DLD1 (cell line): Measurements from ENCODE around the gene EFCAB5.
"Not testable (repeated sequence)": the region's sequence is repeated elsewhere in the genome, so short reads cannot be mapped to it uniquely, and the experiment has no call there.

Experiments used
- in situ Hi-C: cut with HindIII; loops from 2 replicates; pipeline ENCODE4 v1.10.0; 2017; ENCODE audit warnings: low sequenced_read_pairs

The EFCAB5 gene

GRCh38 chr17:29941334-29941733, at the start of gene EFCAB5:
EFCAB5 (plus strand) TSS chr17:29941634; CDS start chr17:29941797, 163 bp downstream.
- in situ Hi-C loops: loop anchor here (25.0 kb wide), 1 partner anchor 279 kb away; no protein-coding TSS in a partner anchor

- in situ Hi-C loops: no loop called here
These were observed 49.2 kb upstream of the EFCAB5 start for GRCh38 chr17:29892201-29892600.

GRCh38 chr17:29897136-29897535, 44.3 kb upstream of the EFCAB5 start:
- in situ Hi-C loops: not testable (repeated sequence)

- in situ Hi-C loops: no loop called here
These were observed 38.0 kb upstream of the EFCAB5 start for GRCh38 chr17:29903471-29903870.

- in situ Hi-C loops: no loop called here
These were observed 36.2 kb upstream of the EFCAB5 start for GRCh38 chr17:29905086-29905878.

- in situ Hi-C loops: no loop called here
These were observed 35.6 kb upstream of the EFCAB5 start for GRCh38 chr17:29905879-29906167.

GRCh38 chr17:29906969-29907368, 34.5 kb upstream of the EFCAB5 start:
- in situ Hi-C loops: no loop called here

- in situ Hi-C loops: no loop called here
These were observed 32.0 kb upstream of the EFCAB5 start for GRCh38 chr17:29909236-29910003.

- in situ Hi-C loops: no loop called here
These were observed 29.7 kb upstream of the EFCAB5 start for GRCh38 chr17:29911641-29912177.

- in situ Hi-C loops: no loop called here
These were observed 26.5 kb upstream of the EFCAB5 start for GRCh38 chr17:29914819-29915537.

GRCh38 chr17:29918016-29918415, 23.4 kb upstream of the EFCAB5 start:
- in situ Hi-C loops: no loop called here

- in situ Hi-C loops: no loop called here
These were observed 22.2 kb upstream of the EFCAB5 start for GRCh38 chr17:29918922-29919856.

GRCh38 chr17:29924786-29925185, 16.6 kb upstream of the EFCAB5 start:
- in situ Hi-C loops: loop anchor here (25.0 kb wide), 1 partner anchor 262 kb away; no protein-coding TSS in a partner anchor

GRCh38 chr17:29927546-29927945, 13.9 kb upstream of the EFCAB5 start:
- in situ Hi-C loops: loop anchor here (25.0 kb wide), 1 partner anchor 265 kb away; no protein-coding TSS in a partner anchor

GRCh38 chr17:29929006-29929532, 12.4 kb upstream of the EFCAB5 start:
- in situ Hi-C loops: loop anchor here (25.0 kb wide), 1 partner anchor 267 kb away; no protein-coding TSS in a partner anchor

GRCh38 chr17:29929533-29930408, 11.7 kb upstream of the EFCAB5 start, which contains the start of gene SSH2:
SSH2 (minus strand) TSS chr17:29930228; CDS start chr17:29930000, 228 bp downstream.
- in situ Hi-C loops: loop anchor here (25.0 kb wide), 1 partner anchor 267 kb away; no protein-coding TSS in a partner anchor

GRCh38 chr17:29930409-29931010, 10.9 kb upstream of the EFCAB5 start:
- in situ Hi-C loops: loop anchor here (25.0 kb wide), 1 partner anchor 268 kb away; no protein-coding TSS in a partner anchor
